ENCODE data around the gene DACH2. TPM values are rescaled to one million over a fixed set of nuclear protein-coding genes. Genes with fewer than 3 reads are reported as not detected.

DACH2 gene
- total and polyA plus RNA-seq, 9 of the 15 experiments (the other 6 are each of a cell fraction or from before 2014, with no cell fraction given): not detected

- H4K20me1 ChIP-seq (replicated peaks; ENCODE audit: control insufficient read depth, insufficient read depth, low read length): no peaks in the 10 kb centered on the region
- POLR2A ChIA-PET: no interaction called here
- no peaks in the 10 kb centered on the region for H3K4me1 ChIP-seq (replicated peaks in 1 of 2; ENCODE audit: control insufficient read depth in 2 of 2, insufficient read depth in 2 of 2, low read length in 2 of 2)
- no peaks in the 10 kb centered on the region for H3K79me2 ChIP-seq (ENCODE audit: control insufficient read depth, insufficient read depth, low read length)
- ATAC-seq (no peak), DNase-seq (ENCODE audit: extremely low read depth in 1 of 4, low spot score in 3 of 4) (no peak), FAIRE-seq (no peak)
- H3K9me3 ChIP-seq (replicated peaks; ENCODE audit: control insufficient read depth, insufficient read depth, low read depth, low read length): no peaks in the 10 kb centered on the region; the same call in 1 of the 2 replicates
- 0% methylated on average over 1 of the region's 1 CpG for WGBS (ENCODE audit: insufficient coverage, low coverage, missing lambda C conversion rate)
- no peak overlapping the region for H3K4me2 ChIP-seq (ENCODE audit: insufficient read depth, low read length)
- in situ Hi-C loops (cut with MboI): no loop called here
- TF ChIP-seq STAT5A (IDR thresholded peaks at IDR 0.05; ENCODE audit: borderline replicate concordance, low read length) (no peak), KDM4B (IDR thresholded peaks at IDR 0.05; ENCODE audit: borderline replicate concordance in 2 of 2, low read depth in 1 of 2) (no peak), GABPA (tag; conservative IDR thresholded peaks at IDR 0.05; ENCODE audit: low read depth) (no peak), BHLHE40 (IDR thresholded peaks at IDR 0.05; ENCODE audit: low read length) (no peak), HOMEZ (CRISPR knock-in tag; IDR thresholded peaks at IDR 0.05) (no peak), KLF6 (CRISPR knock-in tag; IDR thresholded peaks at IDR 0.05; ENCODE audit: borderline replicate concordance) (no peak), ZFP36 (IDR thresholded peaks at IDR 0.05; ENCODE audit: low read depth, low read length, partially characterized antibody) (no peak)
- no peak overlapping the region for H3K27ac ChIP-seq (ENCODE audit: extremely low read depth, low read depth, low read length)
- CTCF ChIA-PET (ENCODE audit: low intra/inter-chr PET ratio): interaction anchor here (0.6 kb wide), 1 partner anchor 567 kb away, joined by 3 read pairs; no protein-coding TSS in a partner anchor
- no peaks in the 10 kb centered on the region for H3K36me3 ChIP-seq (ENCODE audit: control insufficient read depth, insufficient read depth, low read length)
- intact Hi-C loops (cut with micrococcal nuclease): no loop called here
- no peaks in the 10 kb centered on the region for H3K27me3 ChIP-seq (ENCODE audit: control insufficient read depth in 2 of 2, insufficient read depth in 2 of 2, low read length in 2 of 2)
- no peak overlapping the region for H3K9ac ChIP-seq (ENCODE audit: insufficient read depth in 1 of 2, low read depth in 2 of 2, low read length in 2 of 2)
- H3K4me3 ChIP-seq: no peak overlapping the region
- no TSS peak for BruUV-seq (replicated peaks)
- H3K9me1 ChIP-seq (ENCODE audit: control insufficient read depth, insufficient read depth, low read length): no peaks in the 10 kb centered on the region
- H2AFZ ChIP-seq (ENCODE audit: low read depth, low read length): no peak overlapping the region
Measured at GRCh38 chrX:86192827-86193226, 44.6 kb downstream of the DACH2 start.

All from K562 (cell line).